HG02798 (cell line): ENCODE data around the gene CROCC2.

Experiments used
- ATAC-seq: cut with Tn5 transposase; IDR thresholded peaks from one replicate; pipeline ENCODE4 v1.9.1; 2021; ENCODE audit warnings: mild to moderate bottlenecking; ENCODE audit not compliant: unreplicated experiment, poor library complexity

The CROCC2 gene

GRCh38 chr2:240994171-240994896 lies 88.2 kb downstream of the CROCC2 start:
- ATAC-seq = no peak

GRCh38 chr2:240995041-240996021 lies 89.2 kb downstream of the CROCC2 start:
- ATAC-seq = no peak

- ATAC-seq = no peak
These were observed 90.2 kb downstream of the CROCC2 start for GRCh38 chr2:240996161-240996833.

GRCh38 chr2:240996834-240997140 lies 90.7 kb downstream of the CROCC2 start:
- no peak for ATAC-seq

GRCh38 chr2:240997141-240997855 lies 91.2 kb downstream of the CROCC2 start:
- ATAC-seq = no peak

GRCh38 chr2:240997856-240998705 lies 91.9 kb downstream of the CROCC2 start, which contains the start of gene SNED1:
TSS of gene SNED1 (plus strand) at chr2:240998618. CDS start at chr2:240998838, 220 bp downstream.
- no peak for ATAC-seq

GRCh38 chr2:240998706-240998994 lies 92.5 kb downstream of the CROCC2 start:
- ATAC-seq = no peak

GRCh38 chr2:240998995-240999791 lies 93.1 kb downstream of the CROCC2 start:
- no peak for ATAC-seq

GRCh38 chr2:240999873-241000541 lies 93.9 kb downstream of the CROCC2 start:
- no peak for ATAC-seq

- ATAC-seq = no peak
These were observed 94.7 kb downstream of the CROCC2 start for GRCh38 chr2:241000831-241001321.

- ATAC-seq = no peak
These were observed 95.5 kb downstream of the CROCC2 start for GRCh38 chr2:241001413-241002274.

- no peak for ATAC-seq
These were observed 96.3 kb downstream of the CROCC2 start for GRCh38 chr2:241002275-241003046.

GRCh38 chr2:241003047-241003360 lies 96.9 kb downstream of the CROCC2 start:
- ATAC-seq = no peak

- no peak for ATAC-seq
These were observed 97.2 kb downstream of the CROCC2 start for GRCh38 chr2:241003369-241003768.

- ATAC-seq = no peak
These were observed 97.9 kb downstream of the CROCC2 start for GRCh38 chr2:241003830-241004564.

GRCh38 chr2:241005569-241005968 lies 99.4 kb downstream of the CROCC2 start:
- no peak for ATAC-seq
